ENCODE results near the gene TMED1.

DNA sequence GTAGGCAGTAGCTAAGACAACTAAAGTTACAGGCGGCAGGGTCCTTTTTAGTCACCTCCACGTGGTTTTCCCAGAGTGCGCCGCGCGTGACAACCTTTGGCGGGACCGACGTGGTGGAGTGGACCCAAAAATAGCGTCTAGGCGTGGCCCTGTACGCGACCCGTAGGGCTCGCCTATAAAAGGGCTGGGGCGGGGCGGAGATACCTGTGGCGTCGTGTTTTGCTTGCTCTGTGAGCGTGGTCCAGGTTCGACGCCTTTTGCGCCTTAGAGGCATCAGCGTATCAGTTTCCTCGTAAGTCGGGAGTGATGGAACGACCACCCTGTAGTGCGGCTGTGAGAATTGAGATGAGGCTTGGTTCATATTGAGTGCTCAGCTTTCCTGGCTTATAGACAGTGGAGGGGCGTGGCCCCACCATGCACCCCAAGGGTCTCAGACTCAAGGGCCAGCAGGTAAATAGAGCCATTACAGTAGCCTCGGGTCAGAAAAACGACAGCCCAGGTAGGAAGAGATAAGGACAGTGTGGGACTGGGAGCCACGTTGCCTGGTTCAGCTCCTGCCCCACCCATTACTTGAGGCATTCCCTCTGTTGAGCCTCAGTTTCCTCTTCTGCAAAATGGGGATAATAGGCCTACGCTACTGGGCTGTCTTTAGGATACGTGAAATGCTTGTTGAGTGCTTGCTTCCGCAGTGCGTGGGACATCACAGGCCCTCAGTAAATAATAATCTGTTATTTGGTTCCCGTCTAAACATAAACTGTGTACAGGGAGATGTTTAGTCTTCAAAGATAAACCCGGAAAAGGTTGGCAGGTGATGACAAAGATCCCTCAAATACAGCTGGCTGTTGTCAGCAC, 693 bp upstream of the TMED1 start:
- TF ChIP-seq, protein P1, sequence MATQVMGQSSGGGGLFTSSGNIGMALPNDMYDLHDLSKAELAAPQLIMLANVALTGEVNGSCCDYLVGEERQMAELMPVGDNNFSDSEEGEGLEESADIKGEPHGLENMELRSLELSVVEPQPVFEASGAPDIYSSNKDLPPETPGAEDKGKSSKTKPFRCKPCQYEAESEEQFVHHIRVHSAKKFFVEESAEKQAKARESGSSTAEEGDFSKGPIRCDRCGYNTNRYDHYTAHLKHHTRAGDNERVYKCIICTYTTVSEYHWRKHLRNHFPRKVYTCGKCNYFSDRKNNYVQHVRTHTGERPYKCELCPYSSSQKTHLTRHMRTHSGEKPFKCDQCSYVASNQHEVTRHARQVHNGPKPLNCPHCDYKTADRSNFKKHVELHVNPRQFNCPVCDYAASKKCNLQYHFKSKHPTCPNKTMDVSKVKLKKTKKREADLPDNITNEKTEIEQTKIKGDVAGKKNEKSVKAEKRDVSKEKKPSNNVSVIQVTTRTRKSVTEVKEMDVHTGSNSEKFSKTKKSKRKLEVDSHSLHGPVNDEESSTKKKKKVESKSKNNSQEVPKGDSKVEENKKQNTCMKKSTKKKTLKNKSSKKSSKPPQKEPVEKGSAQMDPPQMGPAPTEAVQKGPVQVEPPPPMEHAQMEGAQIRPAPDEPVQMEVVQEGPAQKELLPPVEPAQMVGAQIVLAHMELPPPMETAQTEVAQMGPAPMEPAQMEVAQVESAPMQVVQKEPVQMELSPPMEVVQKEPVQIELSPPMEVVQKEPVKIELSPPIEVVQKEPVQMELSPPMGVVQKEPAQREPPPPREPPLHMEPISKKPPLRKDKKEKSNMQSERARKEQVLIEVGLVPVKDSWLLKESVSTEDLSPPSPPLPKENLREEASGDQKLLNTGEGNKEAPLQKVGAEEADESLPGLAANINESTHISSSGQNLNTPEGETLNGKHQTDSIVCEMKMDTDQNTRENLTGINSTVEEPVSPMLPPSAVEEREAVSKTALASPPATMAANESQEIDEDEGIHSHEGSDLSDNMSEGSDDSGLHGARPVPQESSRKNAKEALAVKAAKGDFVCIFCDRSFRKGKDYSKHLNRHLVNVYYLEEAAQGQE (IDR thresholded peaks at IDR 0.05; ENCODE audit: unreplicated experiment), result no peak
- TF ChIP-seq, protein P2, sequence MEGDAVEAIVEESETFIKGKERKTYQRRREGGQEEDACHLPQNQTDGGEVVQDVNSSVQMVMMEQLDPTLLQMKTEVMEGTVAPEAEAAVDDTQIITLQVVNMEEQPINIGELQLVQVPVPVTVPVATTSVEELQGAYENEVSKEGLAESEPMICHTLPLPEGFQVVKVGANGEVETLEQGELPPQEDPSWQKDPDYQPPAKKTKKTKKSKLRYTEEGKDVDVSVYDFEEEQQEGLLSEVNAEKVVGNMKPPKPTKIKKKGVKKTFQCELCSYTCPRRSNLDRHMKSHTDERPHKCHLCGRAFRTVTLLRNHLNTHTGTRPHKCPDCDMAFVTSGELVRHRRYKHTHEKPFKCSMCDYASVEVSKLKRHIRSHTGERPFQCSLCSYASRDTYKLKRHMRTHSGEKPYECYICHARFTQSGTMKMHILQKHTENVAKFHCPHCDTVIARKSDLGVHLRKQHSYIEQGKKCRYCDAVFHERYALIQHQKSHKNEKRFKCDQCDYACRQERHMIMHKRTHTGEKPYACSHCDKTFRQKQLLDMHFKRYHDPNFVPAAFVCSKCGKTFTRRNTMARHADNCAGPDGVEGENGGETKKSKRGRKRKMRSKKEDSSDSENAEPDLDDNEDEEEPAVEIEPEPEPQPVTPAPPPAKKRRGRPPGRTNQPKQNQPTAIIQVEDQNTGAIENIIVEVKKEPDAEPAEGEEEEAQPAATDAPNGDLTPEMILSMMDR (conservative IDR thresholded peaks at IDR 0.05; ENCODE audit: low read depth in 2 of 2), result no peak
- TF ChIP-seq EZH2 (IDR thresholded peaks at IDR 0.05; ENCODE audit: low read depth, unreplicated experiment), result no peak
- TF ChIP-seq POLR2AphosphoS5 (IDR thresholded peaks at IDR 0.05; ENCODE audit: low read depth), result no peak; the same call in 1 of the 2 replicates
- TF ChIP-seq ZNF114 (CRISPR knock-in tag; IDR thresholded peaks at IDR 0.05), result no peak
- TF ChIP-seq STAT1 (IDR thresholded peaks at IDR 0.05; ENCODE audit: unreplicated experiment), result no peak
- TF ChIP-seq CREB1 (CRISPR knock-in tag; IDR thresholded peaks at IDR 0.05; ENCODE audit: low read depth), result peak; percentile 62; the same call in 1 of the 2 replicates
- TF ChIP-seq NANOG (IDR thresholded peaks at IDR 0.05; ENCODE audit: borderline replicate concordance), result no peak
